SK-N-SH (cell line): ENCODE results near the gene TMEM255B. TPM values are rescaled to one million over a fixed set of nuclear protein-coding genes. Genes with fewer than 3 reads are reported as not detected.

Experiments used
- CTCF ChIA-PET: fragments of 300-600, 350-600 bp; formaldehyde crosslinking; extraction: SDS; loops from one replicate; lab custom pipeline; 2021; lab: Yijun Ruan, JAX
- POLR2A ChIA-PET: fragments of 350-600 bp; sonication (Branson Sonifier 250); formaldehyde crosslinking; extraction: SDS; loops from one replicate; lab custom pipeline; 2020; ENCODE audit warnings: antibody characterized with exemption, inconsistent platforms; lab: Yijun Ruan, JAX
- DNase-seq: peaks from one replicate; pipeline ENCODE4 v3.0.0; 2012
- H2AFZ ChIP-seq: fragments of 200-600 bp; sonication (generic); 2 replicates; pipeline ENCODE4 v1.8.1; 2016; ENCODE audit warnings: antibody characterized with exemption, mild to moderate bottlenecking, low read depth
- H3F3A ChIP-seq: fragments of 200-600 bp; sonication (generic); replicated peaks from 2 replicates; pipeline ENCODE3; 2016; ENCODE audit warnings: antibody characterized with exemption, mild to moderate bottlenecking; ENCODE audit not compliant: insufficient read depth
- H3K27ac ChIP-seq, 2 experiments: fragments of 200-500 bp in 1 of 2; fragments of 200-600 bp in 1 of 2; sonication (Bioruptor generic) in 1 of 2; sonication (generic), shearing (Covaris generic) in 1 of 2; 2 replicates each; pipeline versions ENCODE4 v1.5.1 to v1.6.1; 2014 to 2016; ENCODE audit warnings: low read depth in 2 of 2, inconsistent platforms in 1 of 2, low read length in 1 of 2, mild to moderate bottlenecking in 1 of 2, mixed read lengths in 1 of 2
- H3K27me3 ChIP-seq: fragments of 200-600 bp; sonication (generic), shearing (Covaris generic); 2 replicates; pipeline ENCODE4 v1.6.1; 2016; ENCODE audit warnings: mixed run types; ENCODE audit not compliant: insufficient read depth
- H3K36me3 ChIP-seq, 2 experiments: fragments of 200-500 bp in 1 of 2; fragments of 200-600 bp in 1 of 2; sonication (Bioruptor generic) in 1 of 2; sonication (generic) in 1 of 2; replicated peaks in 1 of 2; 2 replicates each; pipeline versions ENCODE3 to v1.5.1; 2014 to 2016; ENCODE audit warnings: low read length in 1 of 2, mild to moderate bottlenecking in 1 of 2; ENCODE audit not compliant: insufficient read depth in 2 of 2, control insufficient read depth in 1 of 2
- H3K4me1 ChIP-seq, 2 experiments: fragments of 200-500 bp in 1 of 2; fragments of 200-600 bp in 1 of 2; sonication (Bioruptor generic) in 1 of 2; sonication (generic), shearing (Covaris generic) in 1 of 2; 2 replicates each; pipeline versions ENCODE4 v1.5.1 to v1.6.1; 2014 to 2016; ENCODE audit warnings: low read depth in 1 of 2, low read length in 1 of 2, mixed run types in 1 of 2; ENCODE audit not compliant: insufficient read depth in 2 of 2, control insufficient read depth in 1 of 2
- H3K4me2 ChIP-seq: fragments of 200-600 bp; sonication (generic), shearing (Covaris generic); 2 replicates; pipeline ENCODE4 v1.6.1; 2017; ENCODE audit warnings: mixed run types
- H3K4me3 ChIP-seq, 2 experiments: fragments of 200-500 bp in 1 of 2; fragments of 200-600 bp in 1 of 2; sonication (Bioruptor generic) in 1 of 2; sonication (generic), shearing (Covaris generic) in 1 of 2; 2 replicates each; pipeline versions ENCODE4 v1.5.1 to v1.8.1; 2014 to 2016; ENCODE audit warnings: low read depth in 2 of 2, inconsistent platforms in 1 of 2, low read length in 1 of 2, mild to moderate bottlenecking in 1 of 2, mixed read lengths in 1 of 2, moderate library complexity in 1 of 2
- H3K79me2 ChIP-seq: fragments of 200-600 bp; sonication (generic); 2 replicates; pipeline ENCODE4 v1.8.1; 2017; ENCODE audit warnings: mild to moderate bottlenecking; ENCODE audit not compliant: insufficient read depth
- H3K9ac ChIP-seq: fragments of 200-600 bp; sonication (generic); 2 replicates; pipeline ENCODE4 v1.6.1; 2017; ENCODE audit warnings: mixed run types
- H3K9me2 ChIP-seq: fragments of 200-600 bp; sonication (generic); 2 replicates; pipeline ENCODE4 v1.6.1; 2017; ENCODE audit warnings: mixed run types
- H3K9me3 ChIP-seq: fragments of 200-600 bp; sonication (generic); 2 replicates; pipeline ENCODE4 v1.6.1; 2017; ENCODE audit warnings: mixed run types, mild to moderate bottlenecking, moderate library complexity
- H4K20me1 ChIP-seq: fragments of 200-600 bp; sonication (generic); 2 replicates; pipeline ENCODE4 v1.6.1; 2017; ENCODE audit warnings: mild to moderate bottlenecking, mixed run types; ENCODE audit not compliant: insufficient read depth
- ELF1 ChIP-seq: IDR thresholded peaks from 2 replicates; pipeline ENCODE4 v1.4.0; 2012
- EZH2phosphoT487 ChIP-seq: fragments of 200-600 bp; sonication (generic); IDR thresholded peaks from 2 replicates; pipeline ENCODE4 v1.6.1; 2017; ENCODE audit warnings: low read depth, mixed run types, mild to moderate bottlenecking, antibody characterized with exemption, moderate library complexity, borderline replicate concordance
- FOSL2 ChIP-seq: IDR thresholded peaks from 2 replicates; pipeline ENCODE4 v1.4.0; 2012; ENCODE audit warnings: low read depth, mild to moderate bottlenecking, moderate library complexity, borderline replicate concordance
- GABPA ChIP-seq: IDR thresholded peaks from 2 replicates; pipeline ENCODE4 v1.4.0; 2012; ENCODE audit warnings: low read depth, mild to moderate bottlenecking
- GATA2 ChIP-seq: sonication (generic); formaldehyde crosslinking; IDR thresholded peaks from 2 replicates; pipeline ENCODE4 v1.5.0; 2020; ENCODE audit warnings: mild to moderate bottlenecking, missing genetic modification reagents
- IRF3 ChIP-seq: fragments of 150-350 bp; IDR thresholded peaks from 2 replicates; pipeline ENCODE4 v1.6.1; 2016; ENCODE audit warnings: mild to moderate bottlenecking, low read depth, low read length
- NFIC ChIP-seq: IDR thresholded peaks from 2 replicates; pipeline ENCODE4 v1.4.0; 2012; ENCODE audit warnings: borderline replicate concordance
- PBX3 ChIP-seq: IDR thresholded peaks from 2 replicates; pipeline ENCODE4; 2012
- RFX5 ChIP-seq: IDR thresholded peaks from 2 replicates; pipeline ENCODE4 v1.6.1; 2012; ENCODE audit warnings: mild to moderate bottlenecking, improper control_type of control experiment, low read length
- RXRA ChIP-seq: IDR thresholded peaks from 2 replicates; pipeline ENCODE4 v1.4.0; 2012; ENCODE audit warnings: low read depth, mild to moderate bottlenecking, borderline replicate concordance
- TCF12 ChIP-seq: IDR thresholded peaks from 2 replicates; pipeline ENCODE4 v1.4.0; 2012
- USF1 ChIP-seq: IDR thresholded peaks from 2 replicates; pipeline ENCODE4 v1.4.0; 2012; ENCODE audit warnings: low read depth, borderline replicate concordance
- WGBS: methylation state at CpG from one replicate; pipeline ENCODE4 v1.1.6; 2017; ENCODE audit warnings: low lambda C conversion rate; 5-methylcytosine and 5-hydroxymethylcytosine counted together
- polyA plus RNA-seq, 3 experiments: library from polyadenylated mRNA; depleted of rRNA; stranded (reverse); fragments of >200 nt; gene quantifications; 2 replicates each; pipeline ENCODE4 v1.2.3, GENCODE V29; 2012

TMEM255B gene
- polyA plus RNA-seq, 1 of the 3 experiments (the other 2 are of a cell fraction) = 14.8 TPM

- Histone ChIP-seq H3K4me2 (no peak overlapping the region), H4K20me1 (no peaks in the 10 kb centered on the region), H3K79me2 (no peaks in the 10 kb centered on the region), H3K9ac (no peak overlapping the region), H3K27ac (no peak overlapping the region)
- POLR2A ChIA-PET = no interaction called here
- TF ChIP-seq GABPA (no peak), IRF3 (no peak), TCF12 (no peak), USF1 (no peak), ELF1 (no peak), GATA2 (CRISPR knock-in tag) (no peak), RXRA (no peak), PBX3 (no peak), EZH2phosphoT487 (no peak), FOSL2 (no peak)
- TF ChIP-seq, all 33 proteins: peak for 0
- H3K9me2 ChIP-seq = no peaks in the 10 kb centered on the region
- WGBS = 91% methylated on average over 10 of the region's 11 CpGs
- no peak overlapping the region for H2AFZ ChIP-seq
- H3K4me1 ChIP-seq = peaks cover 0 to 10% of the 10 kb centered on the region in 2 experiments; a peak in 1 of 4 replicates
- CTCF ChIA-PET = no interaction called here
- H3K36me3 ChIP-seq = no peaks in the 10 kb centered on the region
- H3F3A ChIP-seq = peaks cover 5% of the 10 kb centered on the region
- DNase-seq = no peak
- H3K27me3 ChIP-seq = no peaks in the 10 kb centered on the region
- H3K4me3 ChIP-seq = no peak overlapping the region
- H3K9me3 ChIP-seq = no peaks in the 10 kb centered on the region
Measured at GRCh38 chr13:113762538-113762937, 3.5 kb downstream of the TMEM255B start.

DNA sequence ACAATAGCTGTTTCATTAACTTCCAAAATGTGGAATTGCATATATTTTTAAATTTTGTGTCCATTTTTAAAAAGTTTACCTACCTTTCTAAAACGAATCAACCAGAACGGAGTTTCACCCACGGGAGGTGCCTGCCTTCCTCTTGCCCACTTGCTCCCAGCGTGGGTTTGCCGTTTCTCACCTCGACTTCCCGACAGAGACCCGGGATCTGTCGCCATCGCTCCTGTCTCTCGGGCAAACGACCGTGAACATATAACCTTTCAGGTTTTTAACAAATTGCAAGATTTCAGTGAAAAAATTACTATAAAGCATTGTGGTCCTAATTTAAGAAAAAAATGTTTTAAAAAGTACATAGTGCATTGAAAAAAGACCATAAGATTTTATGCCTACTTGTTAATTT, 4.2 kb downstream of the TMEM255B start:
- ChIA-PET CTCF (no interaction called here), POLR2A (no interaction called here)
- DNase-seq = no peak
- no peaks in the 10 kb centered on the region for H3K36me3 ChIP-seq
- peaks cover 0 to 8% of the 10 kb centered on the region in 2 experiments; a peak in 1 of 4 replicates for H3K4me1 ChIP-seq
- peaks cover 5% of the 10 kb centered on the region for H3F3A ChIP-seq
- H3K27ac ChIP-seq = no peak overlapping the region
- no peaks in the 10 kb centered on the region for H3K27me3 ChIP-seq
- no peak overlapping the region for H3K9ac ChIP-seq
- no peaks in the 10 kb centered on the region for H4K20me1 ChIP-seq
- no peaks in the 10 kb centered on the region for H3K79me2 ChIP-seq
- H3K9me2 ChIP-seq = no peaks in the 10 kb centered on the region
- H3K9me3 ChIP-seq = no peaks in the 10 kb centered on the region
- TF ChIP-seq NFIC = no peak
- no peak for TF ChIP-seq RFX5
- 91% methylated on average over 13 of the region's 13 CpGs for WGBS
- H3K4me3 ChIP-seq = no peak overlapping the region
- H3K4me2 ChIP-seq = no peak overlapping the region
- H2AFZ ChIP-seq = no peak overlapping the region
